Panc1 (cell line): ENCODE measurements around the gene ZFYVE21. TPM values are rescaled to one million over a fixed set of nuclear protein-coding genes. Genes with fewer than 3 reads are reported as not detected.
"Not testable (repeated sequence)": the region's sequence is repeated elsewhere in the genome, so short reads cannot be mapped to it uniquely, and the experiment has no call there.

Experiments used
- ATAC-seq: fragments of 200-7000 bp; cut with Tn5 transposase; 2 replicates; pipeline ENCODE4 v1.9.1; 2020; ENCODE audit warnings: mild to moderate bottlenecking, moderate library complexity
- BruUV-seq: library from RNA; stranded (reverse); fragments of 400-500 nt; replicated peaks from 2 replicates; lab custom pipeline; 2021; lab: Mats Ljungman, UMichigan
- CTCF ChIA-PET: fragments of 300-600 bp; sonication (Branson Sonifier 250); formaldehyde crosslinking; loops from one replicate; lab custom pipeline; 2022; ENCODE audit warnings: antibody characterized with exemption; lab: Charles Lee
- POLR2A ChIA-PET: fragments of 300-600 bp; sonication (Branson Sonifier 250); formaldehyde crosslinking; loops from one replicate; lab custom pipeline; 2022; ENCODE audit warnings: antibody characterized with exemption; lab: Charles Lee
- DNase-seq: peaks from one replicate; pipeline ENCODE4 v3.0.0-alpha.2; 2010; ENCODE audit warnings: low read depth, low spot score
- H3K27ac ChIP-seq: 2 replicates; pipeline ENCODE4 v1.5.1; 2011; ENCODE audit warnings: mild to moderate bottlenecking, low read length, inconsistent platforms
- H3K27me3 ChIP-seq: fragments of 200-500 bp; sonication (Bioruptor generic); 2 replicates; pipeline ENCODE4 v1.6.0; 2014; ENCODE audit warnings: low read length, inconsistent platforms; ENCODE audit not compliant: control insufficient read depth, insufficient read depth
- H3K36me3 ChIP-seq: fragments of 200-500 bp; sonication (Bioruptor generic); 2 replicates; pipeline ENCODE4 v1.5.1; 2014; ENCODE audit warnings: inconsistent platforms, mild to moderate bottlenecking, low read length, moderate library complexity; ENCODE audit not compliant: control insufficient read depth, insufficient read depth
- H3K4me1 ChIP-seq: 2 replicates; pipeline ENCODE4 v1.5.1; 2011; ENCODE audit warnings: inconsistent platforms, mild to moderate bottlenecking, low read length, moderate library complexity; ENCODE audit not compliant: control insufficient read depth, insufficient read depth
- H3K4me3 ChIP-seq, 2 experiments: 2 replicates each; pipeline ENCODE4 v1.5.1; 2011 to 2012; ENCODE audit warnings: low read depth in 2 of 2, low read length in 2 of 2, mild to moderate bottlenecking in 2 of 2, inconsistent platforms in 1 of 2, moderate library complexity in 1 of 2
- H3K9me3 ChIP-seq: fragments of 200-500 bp; sonication (Bioruptor generic); 2 replicates; pipeline ENCODE4 v1.5.1; 2014; ENCODE audit warnings: low read depth, mild to moderate bottlenecking, inconsistent platforms, low read length, moderate library complexity; ENCODE audit not compliant: control insufficient read depth, insufficient read depth
- CTCF ChIP-seq: fragments of 450-650 bp; IDR thresholded peaks from 2 replicates; pipeline ENCODE4 v1.5.1; 2017; ENCODE audit warnings: mild to moderate bottlenecking
- POLR2AphosphoS5 ChIP-seq: IDR thresholded peaks from 2 replicates; pipeline ENCODE4 v1.6.1; 2012; ENCODE audit warnings: mild to moderate bottlenecking, low read depth, low read length, moderate library complexity
- REST ChIP-seq, 2 experiments: IDR thresholded peaks; 2 replicates each; pipeline ENCODE4 v1.6.1; 2011 to 2012; ENCODE audit warnings: low read depth in 2 of 2, control low read depth in 1 of 2, low read length in 1 of 2, mild to moderate bottlenecking in 1 of 2, moderate library complexity in 1 of 2; ENCODE audit not compliant: insufficient read depth in 1 of 2
- SIN3A ChIP-seq: IDR thresholded peaks from 2 replicates; pipeline ENCODE4 v1.6.1; 2012; ENCODE audit warnings: low read depth, mild to moderate bottlenecking, low read length, moderate library complexity, borderline replicate concordance; ENCODE audit not compliant: insufficient read depth
- TCF7L2 ChIP-seq: IDR thresholded peaks from 2 replicates; pipeline ENCODE4 v1.6.1; 2011; ENCODE audit warnings: mild to moderate bottlenecking, low read depth, low read length, inconsistent platforms
- in situ Hi-C: cut with HindIII; loops from 2 replicates; pipeline ENCODE4 v1.10.0; 2016; ENCODE audit warnings: low sequenced_read_pairs, low pct_unique_long_range_greater_than_20kb
- intact Hi-C: fragments of 100-400 bp; cut with micrococcal nuclease; formaldehyde crosslinking; loops from one replicate; pipeline ENCODE4 v1.10.0; 2022; ENCODE audit not compliant: unreplicated experiment
- total RNA-seq: library from RNA; stranded (reverse); gene quantifications from one replicate; pipeline ENCODE4 v1.2.1, GENCODE V29; 2021; ENCODE audit not compliant: unreplicated experiment

The ZFYVE21 gene
- total RNA-seq, 1 experiment from 2014 or later, result 41.8 TPM

- H3K36me3 ChIP-seq, result no peaks in the 10 kb centered on the region
- no peak overlapping the region for H3K4me3 ChIP-seq
- intact Hi-C loops (no loop called here), in situ Hi-C loops (no loop called here)
- H3K9me3 ChIP-seq, result no peaks in the 10 kb centered on the region
- TF ChIP-seq CTCF (no peak), TCF7L2 (no peak), SIN3A (no peak), REST (IDR thresholded peaks at IDR 0.05; ENCODE audit: insufficient read depth in 1 of 2, low read depth in 2 of 2, low read length in 1 of 2) (no peak), POLR2AphosphoS5 (no peak)
- DNase-seq, result no peak
- no peak overlapping the region for H3K27ac ChIP-seq
- no peaks in the 10 kb centered on the region for H3K27me3 ChIP-seq
- BruUV-seq, result no TSS peak
- CTCF ChIA-PET, result no interaction called here
- ATAC-seq, result no peak
- POLR2A ChIA-PET, result no interaction called here
- no peaks in the 10 kb centered on the region for H3K4me1 ChIP-seq
These were observed 59.9 kb downstream of the ZFYVE21 start for GRCh38 chr14:103775506-103775905.

GRCh38 chr14:103776319-103776718 lies 60.7 kb downstream of the ZFYVE21 start:
- H3K4me3 ChIP-seq, CTCF ChIA-PET, in situ Hi-C loops, DNase-seq, H3K4me1 ChIP-seq, intact Hi-C loops, BruUV-seq, H3K27ac ChIP-seq, H3K9me3 ChIP-seq, H3K27me3 ChIP-seq, POLR2A ChIA-PET, ATAC-seq, H3K36me3 ChIP-seq: not testable (repeated sequence)

GRCh38 chr14:103782376-103782775 lies 66.8 kb downstream of the ZFYVE21 start:
- DNase-seq (no peak), ATAC-seq (no peak)
- Histone ChIP-seq H3K4me1 (no peaks in the 10 kb centered on the region), H3K36me3 (no peaks in the 10 kb centered on the region), H3K4me3 (no peak overlapping the region), H3K27ac (no peak overlapping the region), H3K9me3 (no peaks in the 10 kb centered on the region), H3K27me3 (no peaks in the 10 kb centered on the region)
- intact Hi-C loops (no loop called here), in situ Hi-C loops (no loop called here)
- CTCF ChIA-PET, result interaction anchor here (0.5 kb wide), 1 partner anchor 42 kb away, joined by 9 read pairs; no protein-coding TSS in a partner anchor
- TF ChIP-seq TCF7L2 (no peak), CTCF (no peak), POLR2AphosphoS5 (no peak), SIN3A (no peak), REST (IDR thresholded peaks at IDR 0.05; ENCODE audit: insufficient read depth in 1 of 2, low read depth in 2 of 2, low read length in 1 of 2) (no peak)
- no TSS peak for BruUV-seq
- POLR2A ChIA-PET, result no interaction called here
